DMS53 treated with DMSO at 0.1 percent for 48 hours (cell line): ENCODE results near the gene MAP3K14.
"Not testable (repeated sequence)": the region's sequence is repeated elsewhere in the genome, so short reads cannot be mapped to it uniquely, and the experiment has no call there.

ENCODE experiments used
- DNase-seq: peaks from one replicate; lab custom pipeline; 2025; ENCODE audit not compliant: unreplicated experiment; lab: John Stamatoyannopoulos, UW

Gene MAP3K14

GRCh38 chr17:45261577-45262515, 55.0 kb downstream of the MAP3K14 start, which contains the start of gene SPATA32:
SPATA32 (minus strand) TSS chr17:45262094; CDS start chr17:45262016, 78 bp downstream.
- DNase-seq, result no peak

- no peak for DNase-seq
Observed at GRCh38 chr17:45260204-45260783, 56.5 kb downstream of the MAP3K14 start.

DNA sequence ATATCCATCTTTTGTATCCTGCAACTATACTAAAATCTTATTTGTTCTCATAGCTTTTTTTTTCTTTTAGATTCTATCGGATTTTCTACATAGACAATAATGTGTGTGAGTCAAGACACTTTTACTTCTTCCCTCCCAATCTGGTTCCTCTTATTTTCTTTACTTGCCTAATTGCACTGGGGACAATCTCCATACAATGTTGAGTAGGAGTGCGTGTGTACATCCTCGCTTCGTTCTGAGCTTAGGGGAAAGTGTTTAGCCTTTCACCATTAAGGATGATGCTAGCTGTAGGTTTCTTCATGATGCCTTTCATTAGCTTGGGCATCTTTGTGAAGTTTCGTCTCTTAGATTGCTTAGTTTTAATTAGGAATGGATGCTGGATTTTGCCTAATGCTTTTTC, 57.8 kb downstream of the MAP3K14 start:
- DNase-seq, result no peak

DNA sequence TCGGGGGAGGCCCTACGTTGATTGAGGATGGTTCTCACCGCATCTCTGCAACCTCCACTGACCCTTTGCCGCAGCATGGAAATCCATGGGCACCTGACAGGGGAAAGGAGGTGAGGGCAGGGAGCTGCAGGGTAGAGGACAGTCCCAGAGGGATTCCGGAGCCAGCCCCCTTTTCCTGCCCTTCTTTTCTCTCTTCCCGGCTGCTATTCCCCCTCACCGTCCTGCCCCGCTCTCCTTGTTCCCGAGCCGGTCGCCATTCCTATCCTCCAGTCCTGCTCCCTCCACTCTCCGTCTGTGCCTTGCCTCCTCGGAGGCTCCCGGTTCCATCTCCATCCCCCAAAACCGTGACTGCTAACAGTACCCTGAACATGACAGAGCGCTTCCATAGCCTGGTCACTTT, 59.7 kb downstream of the MAP3K14 start:
- no peak for DNase-seq

- DNase-seq, result no peak
Observed at GRCh38 chr17:45256114-45256966, 60.5 kb downstream of the MAP3K14 start.

DNA sequence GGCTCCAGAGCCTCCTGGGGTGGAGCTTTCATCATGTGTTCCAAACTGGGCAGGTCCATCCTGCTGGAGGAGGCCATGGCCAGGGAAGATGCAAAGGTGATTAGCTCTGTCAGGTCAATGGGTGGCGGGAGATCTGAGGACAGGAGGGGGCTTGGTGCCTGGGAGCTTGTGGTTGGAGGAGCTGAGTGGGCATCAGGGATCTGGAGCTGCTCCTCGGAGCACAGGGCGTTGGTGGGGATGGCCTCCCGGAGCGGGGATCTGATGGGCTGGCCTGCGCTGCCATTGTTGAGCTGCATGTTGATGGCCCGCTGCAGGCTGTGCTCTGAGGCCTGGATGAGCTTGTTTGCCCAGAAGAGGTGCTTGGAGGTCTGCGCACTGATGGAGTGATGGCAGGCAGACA, 61.5 kb downstream of the MAP3K14 start:
- no peak for DNase-seq

GRCh38 chr17:45253879-45254278, 62.9 kb downstream of the MAP3K14 start:
- no peak for DNase-seq

DNA sequence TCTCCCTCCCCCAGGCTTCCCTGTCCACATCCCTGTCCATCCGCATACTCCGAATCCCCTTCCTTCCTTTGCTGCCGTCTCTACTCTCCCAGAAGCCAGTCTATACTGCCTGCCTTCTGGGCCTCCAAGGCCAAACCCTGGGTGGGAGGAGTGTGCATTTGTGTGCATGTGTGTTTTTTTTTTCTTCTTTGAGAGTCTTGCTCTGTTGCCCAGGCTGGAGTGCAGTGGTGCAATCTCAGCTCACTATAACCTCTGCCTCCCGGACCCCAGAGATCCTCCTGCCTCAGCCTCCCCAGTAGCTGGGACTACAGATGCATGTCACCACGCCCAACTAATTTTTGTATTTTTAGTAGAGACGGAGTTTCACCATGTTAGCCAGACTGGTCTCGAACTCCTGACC, 63.6 kb downstream of the MAP3K14 start:
- DNase-seq, result not testable (repeated sequence)

- no peak for DNase-seq
Observed at GRCh38 chr17:45251931-45252330, 64.9 kb downstream of the MAP3K14 start.

DNA sequence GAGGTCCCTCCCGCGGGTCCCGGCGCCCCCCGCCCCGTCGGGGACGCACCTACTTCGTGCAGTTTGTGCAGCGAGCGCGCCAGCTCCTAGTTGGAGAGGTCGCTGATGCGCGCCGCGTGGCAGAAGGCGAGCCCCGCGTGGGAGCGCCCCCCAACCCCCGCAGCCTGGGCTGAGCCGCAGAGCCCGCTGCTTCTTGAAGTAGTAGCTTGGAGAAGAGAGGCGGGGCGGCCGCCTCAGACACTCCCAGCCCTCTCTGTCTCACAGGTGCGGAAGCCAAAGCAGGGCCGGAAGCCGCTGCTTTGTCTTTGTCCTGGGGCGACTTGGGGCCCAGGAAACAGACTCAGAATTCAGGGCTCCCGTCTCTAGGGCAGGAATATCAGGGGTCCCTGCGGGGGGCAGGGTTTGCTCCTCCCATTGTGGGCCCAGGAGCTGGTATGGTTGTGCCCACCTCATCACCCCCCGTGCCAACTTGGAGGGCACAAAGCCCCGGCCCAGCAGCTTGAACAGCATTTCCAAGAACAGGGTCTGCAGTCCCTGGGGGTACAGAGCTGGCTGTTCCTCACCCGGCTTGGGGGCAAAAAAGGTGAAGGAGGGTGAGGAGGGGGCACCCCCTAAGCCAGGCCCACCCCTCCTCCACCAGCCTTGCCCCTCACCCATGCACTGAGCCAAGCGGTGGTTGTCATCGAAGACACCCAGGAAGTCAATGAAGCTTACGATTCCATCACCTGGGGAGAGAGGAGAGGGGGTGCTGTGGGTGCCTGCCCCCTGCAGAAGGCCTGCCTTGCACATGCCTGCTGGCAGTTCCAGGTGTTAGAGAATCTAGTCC, 68.5 kb downstream of the MAP3K14 start:
- DNase-seq, result peak; percentile 64

DNA sequence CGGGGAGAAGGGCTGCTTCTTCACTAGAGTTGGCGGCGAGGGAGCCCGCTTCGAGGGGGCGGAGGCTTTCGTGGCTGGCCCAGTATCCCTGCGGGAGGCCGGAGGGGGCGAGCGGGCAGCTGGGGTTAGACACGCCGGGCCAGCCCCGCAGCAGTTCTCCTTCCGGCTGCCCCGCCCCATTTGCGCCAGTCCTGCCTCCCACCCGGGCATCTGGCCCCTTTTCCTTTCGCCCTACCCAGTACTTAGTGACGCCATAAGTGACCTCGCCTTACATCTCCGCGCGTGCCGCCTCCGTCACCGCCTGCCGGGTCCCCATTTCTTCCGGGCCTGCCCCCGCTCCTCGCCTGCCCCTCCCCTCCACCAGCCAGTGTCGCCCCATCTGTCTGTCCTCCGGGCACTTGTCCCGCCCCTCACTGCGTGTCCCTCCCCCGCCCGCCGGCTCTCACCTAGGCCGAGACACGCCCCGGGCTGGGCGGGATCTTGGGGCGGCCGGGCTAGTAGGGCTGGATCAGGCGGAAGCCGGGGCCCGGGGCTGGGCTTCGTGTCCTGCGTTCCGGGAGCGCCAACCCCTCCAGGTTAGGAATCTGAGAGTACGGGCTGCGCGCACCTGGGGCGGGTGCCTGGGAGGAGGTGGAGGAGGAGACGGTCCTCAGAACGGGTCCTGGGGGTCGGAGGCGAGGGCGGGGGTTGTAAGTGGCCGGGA, 69.2 kb downstream of the MAP3K14 start:
- DNase-seq, result peak; percentile 100

GRCh38 chr17:45246861-45247428, 69.9 kb downstream of the MAP3K14 start:
- no peak for DNase-seq

GRCh38 chr17:45246338-45246737, 70.5 kb downstream of the MAP3K14 start:
- DNase-seq, result no peak

- no peak for DNase-seq
Observed at GRCh38 chr17:45244725-45245656, 71.8 kb downstream of the MAP3K14 start.

- DNase-seq, result peak; percentile 66
Observed at GRCh38 chr17:45243750-45244149, 73.1 kb downstream of the MAP3K14 start.

- no peak for DNase-seq
Observed at GRCh38 chr17:45242029-45242414, 74.8 kb downstream of the MAP3K14 start.

- DNase-seq, result no peak
Observed at GRCh38 chr17:45241328-45242028, 75.3 kb downstream of the MAP3K14 start.

DNA sequence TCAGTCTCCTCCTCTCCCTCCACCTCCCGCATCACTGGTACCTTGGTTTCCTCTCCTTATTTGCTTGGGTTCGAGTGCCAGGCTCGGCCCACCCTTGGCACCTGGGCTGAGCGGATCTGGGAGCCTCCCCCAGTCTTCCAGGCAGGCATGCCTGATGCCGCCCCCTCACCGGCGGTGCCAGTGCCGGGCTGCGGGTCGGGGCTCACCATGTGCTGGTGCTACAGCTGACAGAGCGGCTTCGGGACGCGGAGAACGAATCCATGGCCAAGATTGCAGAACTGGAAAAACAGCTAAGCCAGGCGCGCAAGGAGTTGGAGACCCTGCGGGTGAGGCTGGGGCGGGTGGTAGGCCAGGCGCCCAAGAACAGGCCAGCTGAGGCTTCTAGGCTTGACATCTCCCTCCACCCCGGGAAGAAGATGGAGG, 75.9 kb downstream of the MAP3K14 start:
- no peak for DNase-seq
